Tongue (tissue), 2 donors: Measurements from ENCODE around the gene TPST2. TPM values are rescaled to one million over a fixed set of nuclear protein-coding genes. Genes with fewer than 3 reads are reported as not detected.

Experiments
- DNase-seq: peaks from one replicate; pipeline ENCODE4 v3.0.0-alpha.2; 2015
- total RNA-seq: library from RNA; depleted of rRNA; stranded (reverse); fragments of >200 nt; gene quantifications from one replicate; pipeline ENCODE4 v1.2.3, GENCODE V29; 2014

The TPST2 gene
- total RNA-seq, 1 donor from 2014 or later, result 13.1 TPM

GRCh38 chr22:26579331-26579886, 10.5 kb downstream of the TPST2 start:
- no peak for DNase-seq

- no peak for DNase-seq
These were observed 12.9 kb downstream of the TPST2 start for GRCh38 chr22:26577081-26577480.

- DNase-seq, result no peak
These were observed 13.8 kb downstream of the TPST2 start for GRCh38 chr22:26576026-26576680.

- no peak for DNase-seq
These were observed 15.8 kb downstream of the TPST2 start for GRCh38 chr22:26574001-26574723.

- no peak for DNase-seq
These were observed 16.8 kb downstream of the TPST2 start for GRCh38 chr22:26573026-26573662.

- DNase-seq, result no peak
These were observed 18.9 kb downstream of the TPST2 start for GRCh38 chr22:26570864-26571525.

GRCh38 chr22:26570115-26570514, 19.8 kb downstream of the TPST2 start:
- DNase-seq, result no peak

- peak; percentile 19 for DNase-seq
These were observed 21.7 kb downstream of the TPST2 start for GRCh38 chr22:26568207-26568706.

- no peak for DNase-seq
These were observed 22.3 kb downstream of the TPST2 start for GRCh38 chr22:26567610-26568009.

GRCh38 chr22:26566994-26567393, 22.9 kb downstream of the TPST2 start:
- no peak for DNase-seq

GRCh38 chr22:26565889-26566288, 24.0 kb downstream of the TPST2 start:
- DNase-seq, result no peak

GRCh38 chr22:26565181-26565580, 24.8 kb downstream of the TPST2 start:
- DNase-seq, result no peak

- no peak for DNase-seq
These were observed 25.3 kb downstream of the TPST2 start for GRCh38 chr22:26564672-26565071.

GRCh38 chr22:26564181-26564580, 25.8 kb downstream of the TPST2 start:
- no peak for DNase-seq

GRCh38 chr22:26563022-26563421, 26.9 kb downstream of the TPST2 start:
- DNase-seq, result no peak

GRCh38 chr22:26561756-26562417, 28.0 kb downstream of the TPST2 start:
- no peak for DNase-seq

- no peak for DNase-seq
These were observed 29.9 kb downstream of the TPST2 start for GRCh38 chr22:26559961-26560575.

GRCh38 chr22:26558248-26558895, 31.6 kb downstream of the TPST2 start:
- no peak for DNase-seq

GRCh38 chr22:26556904-26557303, 33.0 kb downstream of the TPST2 start:
- peak; percentile 13 for DNase-seq

- no peak for DNase-seq
These were observed 34.5 kb downstream of the TPST2 start for GRCh38 chr22:26555478-26555877.

- no peak for DNase-seq
These were observed 35.0 kb downstream of the TPST2 start for GRCh38 chr22:26554956-26555355.
